HepG2 (cell line): ENCODE results near the gene RAP2C. TPM values are rescaled to one million over a fixed set of nuclear protein-coding genes. Genes with fewer than 3 reads are reported as not detected.

ENCODE experiments used
- BCL6 ChIP-seq: IDR thresholded peaks from 2 replicates; pipeline ENCODE4 v1.6.1; 2016; ENCODE audit warnings: missing genetic modification reagents, missing compliant biosample characterization
- DBP ChIP-seq: sonication (generic); formaldehyde crosslinking; IDR thresholded peaks from 2 replicates; pipeline ENCODE4 v1.4.0; 2020; ENCODE audit warnings: missing genetic modification reagents; ENCODE audit errors: not compliant biosample characterization
- DNMT1 ChIP-seq: sonication (generic); formaldehyde crosslinking; IDR thresholded peaks from 2 replicates; pipeline ENCODE4 v1.5.1; 2020; ENCODE audit warnings: mild to moderate bottlenecking, missing genetic modification reagents
- ELF3 ChIP-seq: IDR thresholded peaks from 2 replicates; pipeline ENCODE4 v1.6.1; 2016; ENCODE audit warnings: missing genetic modification reagents, missing compliant biosample characterization
- ESRRA ChIP-seq: sonication (generic); formaldehyde crosslinking; IDR thresholded peaks from 2 replicates; pipeline ENCODE4 v1.5.1; 2020; ENCODE audit warnings: mild to moderate bottlenecking, low read depth, missing genetic modification reagents
- IRF9 ChIP-seq: sonication (generic); formaldehyde crosslinking; IDR thresholded peaks from 2 replicates; pipeline ENCODE4 v1.8.0; 2022; ENCODE audit warnings: missing genetic modification reagents, mild to moderate bottlenecking, borderline replicate concordance
- MYNN ChIP-seq: sonication (generic); formaldehyde crosslinking; IDR thresholded peaks from 2 replicates; pipeline ENCODE4 v1.4.0; 2020; ENCODE audit warnings: mild to moderate bottlenecking, low read depth, missing genetic modification reagents
- NFIB ChIP-seq: sonication (generic); formaldehyde crosslinking; IDR thresholded peaks from 2 replicates; pipeline ENCODE4 v1.9.0; 2021; ENCODE audit warnings: missing genetic modification reagents, mild to moderate bottlenecking, borderline replicate concordance
- PTBP1 ChIP-seq: fragments of 200-400 bp; formaldehyde crosslinking; IDR thresholded peaks from 2 replicates; pipeline ENCODE4 v1.6.1; 2018; ENCODE audit warnings: low read length, low read depth; ENCODE audit not compliant: poor library complexity, severe bottlenecking
- RNF2 ChIP-seq: fragments of 450-650 bp; conservative IDR thresholded peaks from 2 replicates; pipeline ENCODE4 v1.6.1; 2016; ENCODE audit warnings: low read depth
- UBTF ChIP-seq: sonication (generic); formaldehyde crosslinking; IDR thresholded peaks from 2 replicates; pipeline ENCODE4 v1.4.0; 2020; ENCODE audit warnings: mild to moderate bottlenecking, missing genetic modification reagents
- ZBTB42 ChIP-seq: sonication (generic); formaldehyde crosslinking; IDR thresholded peaks from 2 replicates; pipeline ENCODE4 v1.5.0; 2020; ENCODE audit warnings: mild to moderate bottlenecking, missing genetic modification reagents
- ZC3H13 ChIP-seq: sonication (generic); formaldehyde crosslinking; IDR thresholded peaks from 2 replicates; pipeline ENCODE4 v1.8.1; 2023; ENCODE audit warnings: mild to moderate bottlenecking, missing genetic modification reagents, moderate library complexity
- ZNF546 ChIP-seq: sonication (generic); formaldehyde crosslinking; conservative IDR thresholded peaks from 2 replicates; pipeline ENCODE4 v1.8.1; 2023; ENCODE audit warnings: mild to moderate bottlenecking, missing genetic modification reagents
- ZNF614 ChIP-seq: IDR thresholded peaks from 2 replicates; pipeline ENCODE4 v1.6.1; 2018; ENCODE audit warnings: missing biosample characterization, missing genetic modification reagents, inconsistent platforms, borderline replicate concordance
- polyA plus RNA-seq, 8 experiments: library from polyadenylated mRNA; depleted of rRNA in 3 of 8; stranded (reverse) in 7 of 8; unstranded in 1 of 8; fragments of >200 nt; fragmentation: Illumina TruSeq in 4 of 8; extraction: Trizol in 4 of 8; gene quantifications; 2 replicates each; pipeline versions ENCODE4 v1.2.1 to v1.2.3, GENCODE V29; 2011 to 2016; ENCODE audit warnings: low read depth in 4 of 8, missing spikeins in 1 of 8, mixed read lengths in 1 of 8; ENCODE audit not compliant: insufficient read depth in 1 of 8
- total RNA-seq, 5 experiments: library from RNA; depleted of rRNA; stranded (reverse); fragments of >200 nt; fragmentation: Illumina TruSeq; extraction: Trizol; gene quantifications; 2 replicates each; pipeline ENCODE4 v1.2.3, GENCODE V29; 2016; ENCODE audit warnings: low read depth in 1 of 5
- TF ChIP-seq, protein P1 (sequence below): sonication (generic); formaldehyde crosslinking; IDR thresholded peaks from 2 replicates; pipeline ENCODE4 v1.4.0; 2020; ENCODE audit warnings: missing genetic modification reagents, mild to moderate bottlenecking, borderline replicate concordance
- TF ChIP-seq, protein P2 (sequence below): sonication (generic); formaldehyde crosslinking; IDR thresholded peaks from 2 replicates; pipeline ENCODE4 v1.4.0; 2020; ENCODE audit warnings: missing genetic modification reagents
- TF ChIP-seq, protein P3 (sequence below): sonication (generic); formaldehyde crosslinking; IDR thresholded peaks from 2 replicates; pipeline ENCODE4 v1.4.0; 2020; ENCODE audit warnings: missing genetic modification reagents

The RAP2C gene
- total and polyA plus RNA-seq, 2 of the 13 experiments (the other 11 are each of a cell fraction or from before 2014, with no cell fraction given): 8.0 to 28.5 TPM

DNA sequence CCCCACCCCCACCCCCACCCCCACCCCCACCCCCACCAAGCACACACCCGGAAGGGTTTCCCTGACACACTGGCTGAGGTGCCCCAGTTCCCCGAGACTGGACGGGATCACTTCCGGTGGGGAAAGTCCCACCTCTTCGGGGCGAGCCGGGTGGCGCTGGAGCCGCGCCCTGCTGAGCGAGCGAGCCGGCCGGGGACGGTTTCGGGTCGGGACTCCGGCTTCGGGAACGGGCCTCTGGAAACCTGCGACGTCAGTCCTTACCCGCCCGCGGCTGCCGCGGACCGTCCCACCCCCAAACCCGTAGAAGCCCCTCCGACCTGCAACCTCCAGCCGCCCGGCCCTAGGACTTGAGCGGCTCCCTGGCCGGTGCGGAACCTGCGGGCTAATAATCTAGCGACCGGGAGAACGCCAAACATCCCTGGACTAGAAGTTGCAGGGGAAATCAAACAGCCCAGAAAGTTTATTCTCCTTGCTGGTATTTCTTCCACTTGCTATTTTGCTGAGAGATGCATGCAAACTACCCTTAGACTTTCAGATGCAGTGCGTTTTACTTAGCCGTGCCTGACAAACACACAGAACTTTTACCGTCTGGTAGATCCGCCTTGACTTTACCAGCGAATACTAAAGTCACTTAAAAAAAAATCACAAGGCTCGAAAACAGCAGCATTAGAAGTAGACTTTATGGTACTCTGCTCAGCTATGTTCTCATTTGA is 991 bp downstream of the RAP2C start (continued):
- TF ChIP-seq ZNF546 (CRISPR knock-in tag) (no peak), UBTF (CRISPR knock-in tag) (peak; percentile 92), ELF3 (CRISPR knock-in tag) (0 out of 2 replicates have a peak, but pooled peaks have one; percentile 9), RNF2 (no peak), IRF9 (no peak), ESRRA (CRISPR knock-in tag) (no peak), BCL6 (CRISPR knock-in tag) (no peak), DNMT1 (CRISPR knock-in tag) (no peak), ZNF614 (CRISPR knock-in tag) (no peak), ZC3H13 (CRISPR knock-in tag) (no peak), DBP (no peak), PTBP1 (no peak), ZBTB42 (CRISPR knock-in tag) (no peak), MYNN (CRISPR knock-in tag) (no peak), NFIB (CRISPR knock-in tag) (no peak)
- TF ChIP-seq, protein P1, sequence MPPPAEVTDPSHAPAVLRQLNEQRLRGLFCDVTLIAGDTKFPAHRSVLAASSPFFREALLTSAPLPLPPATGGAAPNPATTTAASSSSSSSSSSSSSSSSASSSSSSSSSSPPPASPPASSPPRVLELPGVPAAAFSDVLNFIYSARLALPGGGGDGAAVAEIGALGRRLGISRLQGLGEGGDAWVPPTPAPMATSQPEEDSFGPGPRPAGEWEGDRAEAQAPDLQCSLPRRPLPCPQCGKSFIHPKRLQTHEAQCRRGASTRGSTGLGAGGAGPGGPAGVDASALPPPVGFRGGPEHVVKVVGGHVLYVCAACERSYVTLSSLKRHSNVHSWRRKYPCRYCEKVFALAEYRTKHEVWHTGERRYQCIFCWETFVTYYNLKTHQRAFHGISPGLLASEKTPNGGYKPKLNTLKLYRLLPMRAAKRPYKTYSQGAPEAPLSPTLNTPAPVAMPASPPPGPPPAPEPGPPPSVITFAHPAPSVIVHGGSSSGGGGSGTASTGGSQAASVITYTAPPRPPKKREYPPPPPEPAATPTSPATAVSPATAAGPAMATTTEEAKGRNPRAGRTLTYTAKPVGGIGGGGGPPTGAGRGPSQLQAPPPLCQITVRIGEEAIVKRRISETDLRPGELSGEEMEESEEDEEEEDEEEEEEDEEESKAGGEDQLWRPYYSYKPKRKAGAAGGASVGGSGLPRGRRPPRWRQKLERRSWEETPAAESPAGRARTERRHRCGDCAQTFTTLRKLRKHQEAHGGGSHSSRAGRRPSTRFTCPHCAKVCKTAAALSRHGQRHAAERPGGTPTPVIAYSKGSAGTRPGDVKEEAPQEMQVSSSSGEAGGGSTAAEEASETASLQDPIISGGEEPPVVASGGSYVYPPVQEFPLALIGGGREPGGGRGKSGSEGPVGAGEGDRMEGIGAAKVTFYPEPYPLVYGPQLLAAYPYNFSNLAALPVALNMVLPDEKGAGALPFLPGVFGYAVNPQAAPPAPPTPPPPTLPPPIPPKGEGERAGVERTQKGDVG: no peak
- TF ChIP-seq, protein P2, sequence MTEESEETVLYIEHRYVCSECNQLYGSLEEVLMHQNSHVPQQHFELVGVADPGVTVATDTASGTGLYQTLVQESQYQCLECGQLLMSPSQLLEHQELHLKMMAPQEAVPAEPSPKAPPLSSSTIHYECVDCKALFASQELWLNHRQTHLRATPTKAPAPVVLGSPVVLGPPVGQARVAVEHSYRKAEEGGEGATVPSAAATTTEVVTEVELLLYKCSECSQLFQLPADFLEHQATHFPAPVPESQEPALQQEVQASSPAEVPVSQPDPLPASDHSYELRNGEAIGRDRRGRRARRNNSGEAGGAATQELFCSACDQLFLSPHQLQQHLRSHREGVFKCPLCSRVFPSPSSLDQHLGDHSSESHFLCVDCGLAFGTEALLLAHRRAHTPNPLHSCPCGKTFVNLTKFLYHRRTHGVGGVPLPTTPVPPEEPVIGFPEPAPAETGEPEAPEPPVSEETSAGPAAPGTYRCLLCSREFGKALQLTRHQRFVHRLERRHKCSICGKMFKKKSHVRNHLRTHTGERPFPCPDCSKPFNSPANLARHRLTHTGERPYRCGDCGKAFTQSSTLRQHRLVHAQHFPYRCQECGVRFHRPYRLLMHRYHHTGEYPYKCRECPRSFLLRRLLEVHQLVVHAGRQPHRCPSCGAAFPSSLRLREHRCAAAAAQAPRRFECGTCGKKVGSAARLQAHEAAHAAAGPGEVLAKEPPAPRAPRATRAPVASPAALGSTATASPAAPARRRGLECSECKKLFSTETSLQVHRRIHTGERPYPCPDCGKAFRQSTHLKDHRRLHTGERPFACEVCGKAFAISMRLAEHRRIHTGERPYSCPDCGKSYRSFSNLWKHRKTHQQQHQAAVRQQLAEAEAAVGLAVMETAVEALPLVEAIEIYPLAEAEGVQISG (CRISPR knock-in tag): 0 out of 2 replicates have a peak, but pooled peaks have one; percentile 56
- TF ChIP-seq, protein P3, sequence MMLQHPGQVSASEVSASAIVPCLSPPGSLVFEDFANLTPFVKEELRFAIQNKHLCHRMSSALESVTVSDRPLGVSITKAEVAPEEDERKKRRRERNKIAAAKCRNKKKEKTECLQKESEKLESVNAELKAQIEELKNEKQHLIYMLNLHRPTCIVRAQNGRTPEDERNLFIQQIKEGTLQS: no peak
